WI38 (cell line): ENCODE data around the gene PSMC3.

Experiments used
- H3K4me3 ChIP-seq: 2 replicates; pipeline ENCODE4 v1.5.1; 2011; ENCODE audit warnings: low read depth, mild to moderate bottlenecking, control low read depth, low read length
- CTCF ChIP-seq: IDR thresholded peaks from 2 replicates; pipeline ENCODE4 v1.5.1; 2012; ENCODE audit warnings: low read depth, mild to moderate bottlenecking, control low read depth, low read length

PSMC3 gene

GRCh38 chr11:47418454-47419259 lies 7.6 kb downstream of the PSMC3 start:
- H3K4me3 ChIP-seq = no peak overlapping the region
- no peak for TF ChIP-seq CTCF

- H3K4me3 ChIP-seq = no peak overlapping the region
These were observed 8.5 kb downstream of the PSMC3 start for GRCh38 chr11:47417712-47418111.

GRCh38 chr11:47415949-47416472 lies 10.2 kb downstream of the PSMC3 start:
- no peak overlapping the region for H3K4me3 ChIP-seq
- no peak for TF ChIP-seq CTCF

More at GRCh38 chr11:47417712-47418111, 8.5 kb downstream of the PSMC3 start:
- no peak for TF ChIP-seq CTCF

GRCh38 chr11:47415091-47415854 lies 11.0 kb downstream of the PSMC3 start:
- TF ChIP-seq CTCF = no peak

DNA sequence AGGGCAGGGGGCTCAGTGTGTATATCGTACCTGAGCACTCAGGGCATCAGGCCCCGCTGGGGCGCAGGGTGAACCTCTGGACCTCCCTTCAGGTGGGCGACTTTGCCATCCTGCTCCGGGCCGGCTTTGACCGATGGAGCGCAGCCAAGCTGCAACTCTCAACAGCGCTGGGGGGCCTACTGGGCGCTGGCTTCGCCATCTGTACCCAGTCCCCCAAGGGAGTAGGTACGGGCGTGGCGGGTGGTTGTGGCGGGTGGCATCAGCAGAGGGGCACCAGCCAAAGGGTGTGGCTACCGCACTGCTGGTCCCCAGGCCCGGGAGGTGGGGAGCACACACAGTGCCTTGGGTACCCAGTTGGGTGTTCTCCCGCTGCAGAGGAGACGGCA lies 11.6 kb downstream of the PSMC3 start:
- TF ChIP-seq CTCF = no peak
- H3K4me3 ChIP-seq = no peak overlapping the region

More at GRCh38 chr11:47415091-47415854, 11.0 kb downstream of the PSMC3 start:
- no peak overlapping the region for H3K4me3 ChIP-seq

DNA sequence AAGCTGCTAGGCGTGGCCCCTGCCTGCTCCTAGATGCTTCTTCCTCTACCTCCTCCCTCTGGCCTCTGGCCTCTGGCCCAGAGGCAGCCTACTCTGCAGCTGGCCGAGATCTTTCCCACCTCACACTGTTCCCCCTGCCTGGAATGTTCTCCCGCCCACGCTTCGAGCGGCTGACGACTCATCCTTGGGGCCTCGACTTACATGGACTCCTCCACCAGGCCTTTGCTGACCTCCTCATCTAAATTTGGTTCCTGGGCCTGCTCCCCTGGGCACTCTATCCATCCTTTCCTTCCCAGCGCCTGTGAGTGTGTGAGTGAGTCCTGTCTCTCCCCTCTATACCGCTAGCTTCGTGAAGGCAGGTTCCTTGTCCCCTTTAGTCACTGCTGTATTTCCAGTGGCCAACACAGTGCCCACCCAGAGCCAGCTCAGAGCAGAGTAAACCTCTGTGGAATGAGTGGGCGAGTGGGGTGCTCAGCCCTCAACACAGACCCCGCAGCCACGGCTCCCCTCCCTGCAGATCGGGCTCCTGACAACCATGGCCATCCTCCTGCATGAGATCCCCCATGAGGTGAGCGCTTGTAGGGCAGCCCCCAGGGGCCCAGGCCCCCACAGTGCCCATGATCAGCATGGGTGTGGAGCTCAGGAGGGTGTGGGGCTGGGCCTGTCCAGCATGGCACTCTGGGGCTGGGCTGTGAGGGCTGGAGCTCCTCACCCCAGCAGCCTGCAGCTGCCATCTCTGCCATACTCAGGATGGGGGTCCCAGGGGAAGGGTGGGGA lies 12.1 kb downstream of the PSMC3 start:
- no peak for TF ChIP-seq CTCF
- no peak overlapping the region for H3K4me3 ChIP-seq
